Stimulated activated naive B cell treated with anti-CD40 and anti-IgM and Interleukin-4, amounts not matched to agents 10 μg/mL and 1 μg/mL and 100 μg/mL, for 72 hours (primary cell): Measurements from ENCODE around the gene WFS1.

ENCODE experiments used
- ATAC-seq, 2 donors: fragments of 150-1000 bp; cut with Tn5 transposase; replicated peaks; 2 replicates each; pipeline ENCODE4 v1.10.0; 2021; ENCODE audit warnings: moderate library complexity in 1 of 2
- DNase-seq: peaks from one replicate; pipeline ENCODE4 v3.0.0; 2021
- H3K27ac Mint-ChIP-seq: one replicate; pipeline ENCODE4 v1.8.0; 2022; ENCODE audit warnings: mild to moderate bottlenecking, mixed read lengths
- H3K27me3 Mint-ChIP-seq, 2 donors: one replicate each; pipeline ENCODE4 v1.8.0; 2022; ENCODE audit warnings: mixed read lengths in 2 of 2
- H3K36me3 Mint-ChIP-seq, 2 donors: one replicate each; pipeline ENCODE4 v1.8.0; 2022; ENCODE audit warnings: mixed read lengths in 2 of 2, mild to moderate bottlenecking in 1 of 2
- H3K4me1 Mint-ChIP-seq, 2 donors: one replicate each; pipeline ENCODE4 v1.8.0; 2022; ENCODE audit warnings: mixed read lengths in 2 of 2, mild to moderate bottlenecking in 1 of 2
- H3K4me3 Mint-ChIP-seq, 2 donors: one replicate each; pipeline ENCODE4 v1.8.0; 2022; ENCODE audit warnings: mild to moderate bottlenecking in 2 of 2, mixed read lengths in 2 of 2, moderate library complexity in 1 of 2
- H3K9me3 Mint-ChIP-seq, 2 donors: one replicate each; pipeline ENCODE4 v1.8.0; 2022; ENCODE audit warnings: mixed read lengths in 2 of 2, mild to moderate bottlenecking in 1 of 2

WFS1 gene

DNA sequence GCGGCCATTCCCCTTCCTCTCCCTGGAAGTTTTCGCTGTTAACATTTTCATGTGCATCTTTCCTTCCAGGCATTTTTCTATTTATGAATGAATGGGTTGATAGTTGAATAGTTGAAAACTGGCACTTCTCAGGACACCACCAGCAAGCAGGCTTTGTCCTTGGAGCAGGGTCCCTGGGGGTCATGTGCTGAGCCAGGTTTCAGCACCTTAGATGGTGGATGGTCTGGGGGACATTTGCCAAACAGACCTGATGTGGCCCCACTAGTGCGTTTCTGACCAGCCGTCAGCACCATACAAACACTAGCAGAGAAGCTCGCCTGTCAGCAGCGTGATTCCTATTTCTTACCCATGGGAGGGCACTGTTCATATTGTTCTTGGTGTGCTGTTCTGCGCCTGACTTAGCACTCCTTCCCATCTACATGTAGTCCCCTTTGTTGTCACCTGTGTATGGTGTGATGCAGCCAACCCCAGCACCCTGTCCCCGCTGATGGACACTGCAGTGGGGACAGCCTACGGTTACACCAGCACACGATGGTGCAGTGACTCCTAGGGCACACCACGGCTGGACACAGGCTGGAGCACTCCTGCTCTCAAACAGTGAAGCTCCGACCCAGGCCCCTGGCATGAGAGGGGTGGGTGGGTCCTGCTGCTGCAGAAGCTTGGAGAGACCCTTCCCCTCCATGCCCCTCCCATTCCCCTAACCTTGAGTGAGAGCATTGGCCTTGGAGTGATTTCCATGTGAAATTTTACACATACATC, 27.2 kb upstream of the WFS1 start:
- Mint-ChIP-seq H3K27ac (no peak overlapping the region), H3K4me1 (peaks cover 4 to 6% of the 10 kb centered on the region in 2 donors), H3K36me3 (peaks cover 7 to 16% of the 10 kb centered on the region in 2 donors), H3K4me3 (no peak overlapping the region), H3K9me3 (peaks cover 13 to 17% of the 10 kb centered on the region in 2 donors), H3K27me3 (peaks cover 45 to 56% of the 10 kb centered on the region in 2 donors)
- DNase-seq, result no peak
- ATAC-seq, result no peak

GRCh38 chr4:6245246-6246169, 24.1 kb upstream of the WFS1 start:
- no peak overlapping the region for H3K27ac Mint-ChIP-seq
- H3K9me3 Mint-ChIP-seq, result peaks cover 13 to 17% of the 10 kb centered on the region in 2 donors
- ATAC-seq, result no peak
- H3K4me3 Mint-ChIP-seq, result no peak overlapping the region
- peaks cover 66 to 78% of the 10 kb centered on the region in 2 donors for H3K27me3 Mint-ChIP-seq
- peaks cover 7 to 16% of the 10 kb centered on the region in 2 donors for H3K36me3 Mint-ChIP-seq
- no peak for DNase-seq
- peaks cover 4 to 9% of the 10 kb centered on the region in 2 donors for H3K4me1 Mint-ChIP-seq

DNA sequence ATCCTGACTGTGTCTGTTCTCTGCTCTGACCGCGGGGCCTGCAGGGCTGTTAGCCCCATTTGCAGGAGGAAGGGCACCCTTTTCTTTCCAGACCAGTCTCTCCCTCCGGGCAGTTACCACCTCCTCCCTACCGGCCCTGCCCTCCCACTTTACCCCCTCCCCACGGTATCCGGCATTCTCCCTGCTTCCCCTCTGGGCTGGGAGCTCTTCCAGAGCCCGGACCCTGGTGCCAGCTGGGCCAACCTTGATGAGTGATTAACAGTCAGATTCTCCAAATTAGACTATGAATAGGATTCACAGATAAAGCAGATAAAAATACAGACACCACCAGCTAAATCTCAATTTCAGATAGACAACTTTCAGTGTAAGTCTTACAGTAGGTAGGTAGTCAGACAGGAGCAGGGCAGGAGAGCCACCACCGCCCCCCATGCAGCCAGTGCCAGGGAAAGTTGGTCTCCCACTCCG, 23.4 kb upstream of the WFS1 start:
- H3K4me3 Mint-ChIP-seq, result no peak overlapping the region
- peaks cover 7 to 16% of the 10 kb centered on the region in 2 donors for H3K36me3 Mint-ChIP-seq
- DNase-seq (no peak), ATAC-seq (no peak)
- peaks cover 4 to 13% of the 10 kb centered on the region in 2 donors for H3K4me1 Mint-ChIP-seq
- peaks cover 69 to 79% of the 10 kb centered on the region in 2 donors for H3K27me3 Mint-ChIP-seq
- H3K27ac Mint-ChIP-seq, result no peak overlapping the region
- peaks cover 13 to 17% of the 10 kb centered on the region in 2 donors for H3K9me3 Mint-ChIP-seq

DNA sequence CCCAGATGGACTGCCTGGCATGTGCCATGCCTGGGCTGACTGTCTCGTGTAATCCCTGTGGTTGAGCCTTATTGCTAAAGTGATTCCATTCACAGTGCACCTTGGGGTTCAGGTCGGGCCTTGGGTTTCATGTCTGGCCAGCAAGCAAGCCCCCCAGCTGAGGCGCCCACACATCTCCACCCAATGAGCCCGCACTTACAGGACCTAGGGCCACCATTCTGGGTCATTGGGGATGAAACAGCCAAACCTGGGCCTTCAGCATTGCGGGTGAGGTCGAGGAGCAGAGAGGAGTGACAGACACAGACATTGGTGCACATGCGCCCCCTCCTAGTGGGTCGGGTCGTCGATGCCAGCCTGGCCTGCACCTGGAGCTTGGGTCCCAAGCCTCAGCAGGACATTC, 21.3 kb upstream of the WFS1 start:
- peaks cover 13 to 17% of the 10 kb centered on the region in 2 donors for H3K9me3 Mint-ChIP-seq
- ATAC-seq, result no peak
- peaks cover 54 to 63% of the 10 kb centered on the region in 2 donors for H3K27me3 Mint-ChIP-seq
- H3K4me3 Mint-ChIP-seq, result no peak overlapping the region
- no peak overlapping the region for H3K27ac Mint-ChIP-seq
- no peak for DNase-seq
- H3K4me1 Mint-ChIP-seq, result peaks cover 4 to 13% of the 10 kb centered on the region in 2 donors
- H3K36me3 Mint-ChIP-seq, result peaks cover 7 to 16% of the 10 kb centered on the region in 2 donors

- Mint-ChIP-seq H3K27me3 (peaks cover 36 to 44% of the 10 kb centered on the region in 2 donors), H3K27ac (no peak overlapping the region), H3K36me3 (no peaks in the 10 kb centered on the region), H3K9me3 (no peaks in the 10 kb centered on the region), H3K4me3 (no peak overlapping the region), H3K4me1 (peaks cover 0 to 6% of the 10 kb centered on the region in 2 donors)
- DNase-seq (no peak), ATAC-seq (peak in 1 of 2 donors; percentile 54)
Observed at GRCh38 chr4:6250235-6250983, 19.2 kb upstream of the WFS1 start.

GRCh38 chr4:6250984-6251295, 18.7 kb upstream of the WFS1 start:
- H3K27ac Mint-ChIP-seq, result no peak overlapping the region
- peaks cover 36 to 40% of the 10 kb centered on the region in 2 donors for H3K27me3 Mint-ChIP-seq
- H3K36me3 Mint-ChIP-seq, result no peaks in the 10 kb centered on the region
- ATAC-seq (no peak), DNase-seq (no peak)
- H3K4me1 Mint-ChIP-seq, result peaks cover 0 to 6% of the 10 kb centered on the region in 2 donors
- no peak overlapping the region for H3K4me3 Mint-ChIP-seq
- H3K9me3 Mint-ChIP-seq, result no peaks in the 10 kb centered on the region

DNA sequence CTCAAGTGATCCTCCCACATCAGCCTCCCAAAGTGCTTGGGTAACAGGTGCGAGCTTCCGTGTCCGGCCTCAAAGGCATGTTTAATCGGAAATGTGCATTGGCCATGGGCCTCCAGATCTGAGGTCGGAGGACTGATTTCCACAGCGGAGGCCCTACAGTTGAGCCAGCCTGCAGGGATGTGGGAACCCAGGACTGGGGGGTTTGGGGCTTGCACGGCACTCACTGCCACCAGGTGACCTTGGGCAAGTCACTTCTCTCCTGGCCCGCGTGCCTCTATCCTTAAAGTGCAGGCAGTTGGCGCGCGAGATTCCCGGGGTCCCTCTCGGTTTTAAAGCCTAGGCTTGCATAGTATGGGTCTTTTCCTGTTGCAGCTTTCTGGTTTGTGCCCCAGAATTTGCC, 18.3 kb upstream of the WFS1 start:
- Mint-ChIP-seq H3K27ac (no peak overlapping the region), H3K27me3 (peaks cover 32 to 36% of the 10 kb centered on the region in 2 donors), H3K9me3 (no peaks in the 10 kb centered on the region), H3K36me3 (no peaks in the 10 kb centered on the region), H3K4me1 (peaks cover 0 to 6% of the 10 kb centered on the region in 2 donors), H3K4me3 (no peak overlapping the region)
- DNase-seq (no peak), ATAC-seq (no peak)

- Mint-ChIP-seq H3K9me3 (no peaks in the 10 kb centered on the region), H3K4me1 (peaks cover 2 to 12% of the 10 kb centered on the region in 2 donors), H3K27ac (no peak overlapping the region), H3K36me3 (no peaks in the 10 kb centered on the region), H3K27me3 (peaks cover 26 to 29% of the 10 kb centered on the region in 2 donors), H3K4me3 (no peak overlapping the region)
- DNase-seq (no peak), ATAC-seq (no peak)
Observed at GRCh38 chr4:6252051-6252450, 17.6 kb upstream of the WFS1 start.

- H3K4me3 Mint-ChIP-seq, result no peak overlapping the region
- H3K36me3 Mint-ChIP-seq, result no peaks in the 10 kb centered on the region
- H3K27me3 Mint-ChIP-seq, result peaks cover 19 to 27% of the 10 kb centered on the region in 2 donors
- ATAC-seq, result no peak
- no peaks in the 10 kb centered on the region for H3K9me3 Mint-ChIP-seq
- no peak for DNase-seq
- H3K4me1 Mint-ChIP-seq, result peaks cover 10 to 22% of the 10 kb centered on the region in 2 donors
- no peak overlapping the region for H3K27ac Mint-ChIP-seq
Observed at GRCh38 chr4:6253111-6253510, 16.5 kb upstream of the WFS1 start.

GRCh38 chr4:6253961-6254360, 15.7 kb upstream of the WFS1 start:
- no peak overlapping the region for H3K4me3 Mint-ChIP-seq
- H3K9me3 Mint-ChIP-seq, result no peaks in the 10 kb centered on the region
- ATAC-seq (no peak), DNase-seq (no peak)
- H3K27ac Mint-ChIP-seq, result no peak overlapping the region
- H3K4me1 Mint-ChIP-seq, result peaks cover 14 to 27% of the 10 kb centered on the region in 2 donors
- H3K27me3 Mint-ChIP-seq, result peaks cover 10 to 23% of the 10 kb centered on the region in 2 donors
- no peaks in the 10 kb centered on the region for H3K36me3 Mint-ChIP-seq

- DNase-seq (no peak), ATAC-seq (no peak)
- peaks cover 20 to 29% of the 10 kb centered on the region in 2 donors for H3K4me1 Mint-ChIP-seq
- no peak overlapping the region for H3K4me3 Mint-ChIP-seq
- no peak overlapping the region for H3K27ac Mint-ChIP-seq
- no peaks in the 10 kb centered on the region for H3K36me3 Mint-ChIP-seq
- no peaks in the 10 kb centered on the region for H3K9me3 Mint-ChIP-seq
- H3K27me3 Mint-ChIP-seq, result peaks cover 15 to 18% of the 10 kb centered on the region in 2 donors
Observed at GRCh38 chr4:6256141-6256540, 13.5 kb upstream of the WFS1 start.

GRCh38 chr4:6257247-6258025, 12.2 kb upstream of the WFS1 start:
- Mint-ChIP-seq H3K27ac (peak overlapping the region; percentile 39), H3K36me3 (no peaks in the 10 kb centered on the region), H3K27me3 (peaks cover 25 to 28% of the 10 kb centered on the region in 2 donors), H3K9me3 (no peaks in the 10 kb centered on the region), H3K4me1 (peaks cover 20 to 30% of the 10 kb centered on the region in 2 donors), H3K4me3 (peak overlapping the region; percentile 46 to 47)
- DNase-seq (peak; percentile 44), ATAC-seq (peak; percentile 83 to 84)

- Mint-ChIP-seq H3K27ac (no peak overlapping the region), H3K27me3 (peaks cover 26 to 28% of the 10 kb centered on the region in 2 donors), H3K36me3 (no peaks in the 10 kb centered on the region), H3K4me1 (peaks cover 20 to 30% of the 10 kb centered on the region in 2 donors), H3K4me3 (no peak overlapping the region), H3K9me3 (no peaks in the 10 kb centered on the region)
- no peak for ATAC-seq
- DNase-seq, result no peak
Observed at GRCh38 chr4:6258026-6258360, 11.7 kb upstream of the WFS1 start.
